Liver (tissue), 9 donors: ENCODE measurements around the gene RINT1. TPM values are rescaled to one million over a fixed set of nuclear protein-coding genes. Genes with fewer than 3 reads are reported as not detected.

ENCODE experiments used
- DNase-seq: peaks from one replicate; pipeline ENCODE4 v3.0.0-alpha.2; 2017; ENCODE audit warnings: low spot score
- H3K27ac ChIP-seq, 2 donors: one replicate each; pipeline ENCODE4 v1.7.0; 2013; ENCODE audit warnings: inconsistent platforms in 2 of 2, low read length in 2 of 2, control low read depth in 1 of 2, low read depth in 1 of 2, mild to moderate bottlenecking in 1 of 2
- H3K27me3 ChIP-seq, 4 donors: one replicate each; pipeline versions ENCODE4 v1.6.1 to v1.7.0; 2013; ENCODE audit warnings: low read length in 3 of 4, inconsistent platforms in 1 of 4, mild to moderate bottlenecking in 1 of 4, moderate library complexity in 1 of 4; ENCODE audit not compliant: control insufficient read depth in 4 of 4, insufficient read depth in 4 of 4
- H3K36me3 ChIP-seq, 4 donors: one replicate each; pipeline versions ENCODE4 v1.6.1 to v1.7.0; 2013; ENCODE audit warnings: low read length in 3 of 4, mild to moderate bottlenecking in 3 of 4, low read depth in 1 of 4, moderate library complexity in 1 of 4; ENCODE audit not compliant: control insufficient read depth in 4 of 4, insufficient read depth in 3 of 4
- H3K4me1 ChIP-seq, 4 donors: one replicate each; pipeline versions ENCODE4 v1.6.1 to v1.7.0; 2013; ENCODE audit warnings: low read length in 3 of 4, mild to moderate bottlenecking in 3 of 4, moderate library complexity in 1 of 4; ENCODE audit not compliant: control insufficient read depth in 4 of 4, insufficient read depth in 4 of 4
- H3K4me3 ChIP-seq, 3 donors: one replicate each; pipeline versions ENCODE4 v1.6.1 to v1.7.0; 2013; ENCODE audit warnings: low read length in 3 of 3, control low read depth in 1 of 3, low read depth in 1 of 3, mild to moderate bottlenecking in 1 of 3
- H3K9ac ChIP-seq, 2 donors: one replicate each; pipeline ENCODE4 v1.7.0; 2013; ENCODE audit warnings: low read length in 2 of 2, mild to moderate bottlenecking in 2 of 2, moderate library complexity in 2 of 2, control low read depth in 1 of 2, low read depth in 1 of 2
- H3K9me3 ChIP-seq, 4 donors: one replicate each; pipeline versions ENCODE4 v1.6.1 to v1.7.0; 2013; ENCODE audit warnings: low read length in 3 of 4; ENCODE audit not compliant: control insufficient read depth in 4 of 4
- EGR1 ChIP-seq, 2 donors: IDR thresholded peaks; 2 replicates each; pipeline ENCODE4 v1.6.1; 2016 to 2018; ENCODE audit warnings: antibody characterized with exemption in 2 of 2, low read depth in 2 of 2
- FOXA1 ChIP-seq: IDR thresholded peaks from 2 replicates; pipeline ENCODE4 v1.6.1; 2016; ENCODE audit warnings: antibody characterized with exemption
- FOXA2 ChIP-seq: IDR thresholded peaks from 2 replicates; pipeline ENCODE4 v1.6.1; 2016; ENCODE audit warnings: antibody characterized with exemption
- GABPA ChIP-seq, 2 donors: IDR thresholded peaks in 1 of 2; conservative IDR thresholded peaks in 1 of 2; 2 replicates each; pipeline ENCODE4 v1.6.1; 2016; ENCODE audit warnings: antibody characterized with exemption in 2 of 2, mild to moderate bottlenecking in 1 of 2, moderate library complexity in 1 of 2
- HNF4A ChIP-seq, 2 donors: conservative IDR thresholded peaks; 2 replicates each; pipeline ENCODE4 v1.6.1; 2016; ENCODE audit warnings: antibody characterized with exemption in 2 of 2, mild to moderate bottlenecking in 2 of 2
- HNF4G ChIP-seq: IDR thresholded peaks from 2 replicates; pipeline ENCODE4 v1.6.1; 2016; ENCODE audit warnings: antibody characterized with exemption
- JUND ChIP-seq, 2 donors: IDR thresholded peaks; 2 replicates each; pipeline ENCODE4 v1.6.1; 2016; ENCODE audit warnings: antibody characterized with exemption in 2 of 2
- NR2F2 ChIP-seq: IDR thresholded peaks from 2 replicates; pipeline ENCODE4 v1.6.1; 2016; ENCODE audit warnings: antibody characterized with exemption
- RAD21 ChIP-seq, 2 donors: IDR thresholded peaks; 2 replicates each; pipeline ENCODE4 v1.6.1; 2016; ENCODE audit warnings: antibody characterized with exemption in 2 of 2, mild to moderate bottlenecking in 2 of 2
- RXRA ChIP-seq, 2 donors: IDR thresholded peaks; 2 replicates each; pipeline ENCODE4 v1.6.1; 2017 to 2018; ENCODE audit warnings: antibody characterized with exemption in 2 of 2, mild to moderate bottlenecking in 1 of 2
- SP1 ChIP-seq: IDR thresholded peaks from 2 replicates; pipeline ENCODE4 v1.6.1; 2018; ENCODE audit warnings: antibody characterized with exemption, mild to moderate bottlenecking
- TAF1 ChIP-seq: conservative IDR thresholded peaks from 2 replicates; pipeline ENCODE4 v1.6.1; 2016; ENCODE audit warnings: antibody characterized with exemption, mild to moderate bottlenecking
- YY1 ChIP-seq: IDR thresholded peaks from 2 replicates; pipeline ENCODE4 v1.6.1; 2016; ENCODE audit warnings: antibody characterized with exemption, mild to moderate bottlenecking
- WGBS: extraction: QIAGEN DNeasy Blood & Tissue Kit; methylation state at CpG from one replicate; pipeline ENCODE4 v1.1.7; 2013; 5-methylcytosine and 5-hydroxymethylcytosine counted together
- polyA plus RNA-seq, 2 donors: library from polyadenylated mRNA; stranded (reverse) in 1 of 2; unstranded in 1 of 2; fragments of 200-250 nt in 1 of 2; fragments of >200 nt in 1 of 2; fragmentation: Nextera tagmentation in 1 of 2; extraction: Ambion mirVana in 1 of 2; gene quantifications; one replicate each; pipeline versions ENCODE4 v1.2.1 to v1.2.3, GENCODE V29; 2013 to 2015
- total RNA-seq, 2 donors: library from RNA; depleted of rRNA; stranded (reverse); fragments of >200 nt; gene quantifications; one replicate each; pipeline ENCODE4 v1.2.3, GENCODE V29; 2014
- TF ChIP-seq, protein P1 (sequence below): IDR thresholded peaks from 2 replicates; pipeline ENCODE4 v1.6.1; 2016; ENCODE audit warnings: antibody characterized with exemption
- TF ChIP-seq, protein P2 (sequence below): fragments of 150-350 bp; IDR thresholded peaks from 2 replicates; pipeline ENCODE4 v1.5.1; 2017; ENCODE audit warnings: improper control_type of control experiment, low read depth, low read length; ENCODE audit not compliant: missing input control
- TF ChIP-seq, protein P3 (sequence below): IDR thresholded peaks from 2 replicates; pipeline ENCODE4 v1.6.1; 2016; ENCODE audit warnings: antibody characterized with exemption
- TF ChIP-seq, protein P4 (sequence below): IDR thresholded peaks from 2 replicates; pipeline ENCODE4 v1.6.1; 2016; ENCODE audit warnings: antibody characterized with exemption, mild to moderate bottlenecking
- TF ChIP-seq, protein P5 (sequence below): IDR thresholded peaks from 2 replicates; pipeline ENCODE4 v1.6.1; 2016; ENCODE audit warnings: antibody characterized with exemption
- donor health status: healthy.
- donor health status: healthy.
- donor health status: healthy.
- donor health status: healthy.
- donor health status: healthy.

The RINT1 gene
- total and polyA plus RNA-seq, 4 donors, result 4.5 to 10.9 (median 7.2) TPM

DNA sequence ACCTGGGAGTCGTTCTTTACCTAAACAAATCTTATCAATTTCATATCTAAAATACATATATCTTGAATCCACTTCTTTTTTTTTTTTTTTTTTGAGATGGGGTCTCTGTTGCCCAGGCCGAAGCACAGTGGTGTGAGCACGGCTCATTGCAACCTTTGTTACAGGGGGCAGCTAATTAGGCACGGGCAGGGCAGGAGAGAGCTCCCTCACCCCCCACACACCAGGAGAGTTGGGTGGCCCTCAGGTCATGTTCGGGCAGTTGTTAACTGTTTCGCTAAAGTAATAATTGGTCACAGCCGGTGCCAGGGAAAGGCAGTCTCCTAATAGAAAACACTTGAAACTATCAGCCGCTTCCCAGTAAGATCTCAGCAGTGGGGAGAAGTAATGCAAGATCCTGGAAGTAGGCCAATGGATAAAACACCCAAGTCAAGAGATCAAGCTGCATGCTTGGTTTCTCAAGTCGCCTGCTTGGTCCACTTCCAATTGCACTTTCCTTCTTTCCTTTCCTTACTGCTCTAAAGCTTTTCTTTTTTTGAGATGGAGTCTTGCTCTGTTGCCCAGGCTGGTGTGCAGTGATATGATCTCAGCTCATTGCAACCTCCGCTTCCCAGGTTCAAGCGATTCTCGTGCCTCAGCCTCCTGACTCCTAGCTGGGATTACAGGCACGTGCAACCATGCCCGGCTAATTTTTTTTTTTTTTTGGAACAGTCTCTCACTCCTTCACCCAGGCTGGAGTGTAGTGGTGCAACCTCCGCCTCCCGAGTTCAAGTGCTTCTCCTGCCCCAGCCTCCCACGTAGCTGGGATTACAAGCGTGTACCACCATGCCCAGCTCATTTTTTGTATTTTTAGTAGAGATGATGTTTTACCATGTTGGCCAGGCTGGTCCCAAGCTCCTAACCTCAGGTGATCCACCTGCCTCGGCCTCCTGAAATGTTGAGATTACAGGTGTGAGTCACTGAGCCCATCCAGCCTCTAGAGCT, 70.6 kb downstream of the RINT1 start:
- DNase-seq, result no peak
- Histone ChIP-seq H3K4me3 (no peak overlapping the region), H3K4me1 (no peaks in the 10 kb centered on the region), H3K9me3 (no peaks in the 10 kb centered on the region), H3K9ac (no peak overlapping the region), H3K36me3 (no peaks in the 10 kb centered on the region), H3K27ac (no peak overlapping the region), H3K27me3 (no peaks in the 10 kb centered on the region)
- TF ChIP-seq SP1 (no peak), RXRA (IDR thresholded peaks at IDR 0.05) (no peak), EGR1 (IDR thresholded peaks at IDR 0.05; ENCODE audit: low read depth in 2 of 2) (no peak), JUND (IDR thresholded peaks at IDR 0.05) (no peak), TAF1 (no peak), GABPA (IDR thresholded peaks at IDR 0.05 in 1 of 2, conservative IDR thresholded peaks at IDR 0.05 in 1 of 2) (no peak), FOXA1 (no peak), FOXA2 (no peak), RAD21 (IDR thresholded peaks at IDR 0.05) (no peak), NR2F2 (no peak), HNF4A (conservative IDR thresholded peaks at IDR 0.05) (no peak), HNF4G (no peak), YY1 (no peak)
- TF ChIP-seq, protein P1, sequence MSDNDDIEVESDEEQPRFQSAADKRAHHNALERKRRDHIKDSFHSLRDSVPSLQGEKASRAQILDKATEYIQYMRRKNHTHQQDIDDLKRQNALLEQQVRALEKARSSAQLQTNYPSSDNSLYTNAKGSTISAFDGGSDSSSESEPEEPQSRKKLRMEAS, result no peak
- TF ChIP-seq, protein P2, sequence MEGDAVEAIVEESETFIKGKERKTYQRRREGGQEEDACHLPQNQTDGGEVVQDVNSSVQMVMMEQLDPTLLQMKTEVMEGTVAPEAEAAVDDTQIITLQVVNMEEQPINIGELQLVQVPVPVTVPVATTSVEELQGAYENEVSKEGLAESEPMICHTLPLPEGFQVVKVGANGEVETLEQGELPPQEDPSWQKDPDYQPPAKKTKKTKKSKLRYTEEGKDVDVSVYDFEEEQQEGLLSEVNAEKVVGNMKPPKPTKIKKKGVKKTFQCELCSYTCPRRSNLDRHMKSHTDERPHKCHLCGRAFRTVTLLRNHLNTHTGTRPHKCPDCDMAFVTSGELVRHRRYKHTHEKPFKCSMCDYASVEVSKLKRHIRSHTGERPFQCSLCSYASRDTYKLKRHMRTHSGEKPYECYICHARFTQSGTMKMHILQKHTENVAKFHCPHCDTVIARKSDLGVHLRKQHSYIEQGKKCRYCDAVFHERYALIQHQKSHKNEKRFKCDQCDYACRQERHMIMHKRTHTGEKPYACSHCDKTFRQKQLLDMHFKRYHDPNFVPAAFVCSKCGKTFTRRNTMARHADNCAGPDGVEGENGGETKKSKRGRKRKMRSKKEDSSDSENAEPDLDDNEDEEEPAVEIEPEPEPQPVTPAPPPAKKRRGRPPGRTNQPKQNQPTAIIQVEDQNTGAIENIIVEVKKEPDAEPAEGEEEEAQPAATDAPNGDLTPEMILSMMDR, result no peak
- TF ChIP-seq, protein P3, sequence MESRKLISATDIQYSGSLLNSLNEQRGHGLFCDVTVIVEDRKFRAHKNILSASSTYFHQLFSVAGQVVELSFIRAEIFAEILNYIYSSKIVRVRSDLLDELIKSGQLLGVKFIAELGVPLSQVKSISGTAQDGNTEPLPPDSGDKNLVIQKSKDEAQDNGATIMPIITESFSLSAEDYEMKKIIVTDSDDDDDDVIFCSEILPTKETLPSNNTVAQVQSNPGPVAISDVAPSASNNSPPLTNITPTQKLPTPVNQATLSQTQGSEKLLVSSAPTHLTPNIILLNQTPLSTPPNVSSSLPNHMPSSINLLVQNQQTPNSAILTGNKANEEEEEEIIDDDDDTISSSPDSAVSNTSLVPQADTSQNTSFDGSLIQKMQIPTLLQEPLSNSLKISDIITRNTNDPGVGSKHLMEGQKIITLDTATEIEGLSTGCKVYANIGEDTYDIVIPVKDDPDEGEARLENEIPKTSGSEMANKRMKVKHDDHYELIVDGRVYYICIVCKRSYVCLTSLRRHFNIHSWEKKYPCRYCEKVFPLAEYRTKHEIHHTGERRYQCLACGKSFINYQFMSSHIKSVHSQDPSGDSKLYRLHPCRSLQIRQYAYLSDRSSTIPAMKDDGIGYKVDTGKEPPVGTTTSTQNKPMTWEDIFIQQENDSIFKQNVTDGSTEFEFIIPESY, result no peak
- TF ChIP-seq, protein P4, sequence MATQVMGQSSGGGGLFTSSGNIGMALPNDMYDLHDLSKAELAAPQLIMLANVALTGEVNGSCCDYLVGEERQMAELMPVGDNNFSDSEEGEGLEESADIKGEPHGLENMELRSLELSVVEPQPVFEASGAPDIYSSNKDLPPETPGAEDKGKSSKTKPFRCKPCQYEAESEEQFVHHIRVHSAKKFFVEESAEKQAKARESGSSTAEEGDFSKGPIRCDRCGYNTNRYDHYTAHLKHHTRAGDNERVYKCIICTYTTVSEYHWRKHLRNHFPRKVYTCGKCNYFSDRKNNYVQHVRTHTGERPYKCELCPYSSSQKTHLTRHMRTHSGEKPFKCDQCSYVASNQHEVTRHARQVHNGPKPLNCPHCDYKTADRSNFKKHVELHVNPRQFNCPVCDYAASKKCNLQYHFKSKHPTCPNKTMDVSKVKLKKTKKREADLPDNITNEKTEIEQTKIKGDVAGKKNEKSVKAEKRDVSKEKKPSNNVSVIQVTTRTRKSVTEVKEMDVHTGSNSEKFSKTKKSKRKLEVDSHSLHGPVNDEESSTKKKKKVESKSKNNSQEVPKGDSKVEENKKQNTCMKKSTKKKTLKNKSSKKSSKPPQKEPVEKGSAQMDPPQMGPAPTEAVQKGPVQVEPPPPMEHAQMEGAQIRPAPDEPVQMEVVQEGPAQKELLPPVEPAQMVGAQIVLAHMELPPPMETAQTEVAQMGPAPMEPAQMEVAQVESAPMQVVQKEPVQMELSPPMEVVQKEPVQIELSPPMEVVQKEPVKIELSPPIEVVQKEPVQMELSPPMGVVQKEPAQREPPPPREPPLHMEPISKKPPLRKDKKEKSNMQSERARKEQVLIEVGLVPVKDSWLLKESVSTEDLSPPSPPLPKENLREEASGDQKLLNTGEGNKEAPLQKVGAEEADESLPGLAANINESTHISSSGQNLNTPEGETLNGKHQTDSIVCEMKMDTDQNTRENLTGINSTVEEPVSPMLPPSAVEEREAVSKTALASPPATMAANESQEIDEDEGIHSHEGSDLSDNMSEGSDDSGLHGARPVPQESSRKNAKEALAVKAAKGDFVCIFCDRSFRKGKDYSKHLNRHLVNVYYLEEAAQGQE, result no peak
- TF ChIP-seq, protein P5, sequence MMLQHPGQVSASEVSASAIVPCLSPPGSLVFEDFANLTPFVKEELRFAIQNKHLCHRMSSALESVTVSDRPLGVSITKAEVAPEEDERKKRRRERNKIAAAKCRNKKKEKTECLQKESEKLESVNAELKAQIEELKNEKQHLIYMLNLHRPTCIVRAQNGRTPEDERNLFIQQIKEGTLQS, result no peak
- 84% methylated on average over 19 of the region's 19 CpGs for WGBS
